Esophagus squamous epithelium (tissue), 5 donors: ENCODE results near the gene ADRA2A. TPM values are rescaled to one million over a fixed set of nuclear protein-coding genes. Genes with fewer than 3 reads are reported as not detected.

Source experiments
- DNase-seq: peaks from one replicate; lab custom pipeline; 2025; lab: John Stamatoyannopoulos, UW
- H3K27ac ChIP-seq, 4 donors: fragments of 200-600 bp; sonication (generic); one replicate each; pipeline ENCODE4 v1.5.1; 2016 to 2019; ENCODE audit warnings: mild to moderate bottlenecking in 1 of 4
- H3K27me3 ChIP-seq, 4 donors: fragments of 200-600 bp; sonication (generic); 1 replicate in 3 of 4; 2 replicates in 1 of 4; pipeline versions ENCODE4 v1.5.1 to v1.6.0; 2017 to 2021; ENCODE audit warnings: antibody characterized with exemption in 1 of 4
- H3K36me3 ChIP-seq, 3 donors: fragments of 200-600 bp; sonication (generic); one replicate each; pipeline ENCODE4 v1.5.1; 2016 to 2019
- H3K4me1 ChIP-seq, 3 donors: fragments of 200-600 bp; sonication (generic); one replicate each; pipeline ENCODE4 v1.5.1; 2017 to 2019
- H3K4me3 ChIP-seq, 4 donors: fragments of 200-600 bp; sonication (generic); 1 replicate in 3 of 4; 2 replicates in 1 of 4; pipeline ENCODE4 v1.5.1; 2016 to 2019; ENCODE audit warnings: mild to moderate bottlenecking in 2 of 4, moderate library complexity in 1 of 4
- H3K9me3 ChIP-seq, 3 donors: fragments of 200-600 bp; sonication (generic); one replicate each; pipeline ENCODE4 v1.5.1; 2016 to 2019
- POLR2A ChIP-seq, 4 donors: fragments of 450-650 bp; IDR thresholded peaks; one replicate each; pipeline ENCODE4 v1.6.1; 2017; ENCODE audit warnings: antibody characterized with exemption in 4 of 4, mild to moderate bottlenecking in 4 of 4, moderate library complexity in 3 of 4
- WGBS, 2 donors: methylation state at CpG; one replicate each; pipeline ENCODE4 v1.1.5; 2018; 5-methylcytosine and 5-hydroxymethylcytosine counted together
- intact Hi-C: fragments of 100-400 bp; cut with DNase I; formaldehyde crosslinking; loops from one replicate; pipeline ENCODE4 v1.15.0; 2022
- total RNA-seq, 4 donors: library from RNA; depleted of rRNA; stranded (reverse); fragments of >200 nt; gene quantifications; one replicate each; pipeline ENCODE4 v1.1.0, GENCODE V29; 2016
- TF ChIP-seq, protein P1 (sequence below), 6 experiments: fragments of 450-650 bp in 4 of 6; fragments of 200-600 bp in 2 of 6; sonication (generic) in 2 of 6; IDR thresholded peaks; one replicate each; pipeline ENCODE4 v1.5.1; 2016 to 2019; ENCODE audit warnings: antibody characterized with exemption in 6 of 6, mild to moderate bottlenecking in 4 of 6, moderate library complexity in 4 of 6
- donor health status: DM: yes; HTN: yes; CAD: no.

Gene ADRA2A
- total RNA-seq, 4 donors from 2014 or later, result 0.38 to 1.1 (median 0.40) TPM; not detected in 1

GRCh38 chr10:111078505-111079185 is 1.8 kb downstream of the ADRA2A start:
- intact Hi-C loops, result no loop called here
- no peaks in the 10 kb centered on the region for H3K36me3 ChIP-seq
- no peaks in the 10 kb centered on the region for H3K9me3 ChIP-seq
- H3K4me1 ChIP-seq, result peaks cover 17 to 31% (median 24%) of the 10 kb centered on the region in 3 donors
- TF ChIP-seq, protein P1, sequence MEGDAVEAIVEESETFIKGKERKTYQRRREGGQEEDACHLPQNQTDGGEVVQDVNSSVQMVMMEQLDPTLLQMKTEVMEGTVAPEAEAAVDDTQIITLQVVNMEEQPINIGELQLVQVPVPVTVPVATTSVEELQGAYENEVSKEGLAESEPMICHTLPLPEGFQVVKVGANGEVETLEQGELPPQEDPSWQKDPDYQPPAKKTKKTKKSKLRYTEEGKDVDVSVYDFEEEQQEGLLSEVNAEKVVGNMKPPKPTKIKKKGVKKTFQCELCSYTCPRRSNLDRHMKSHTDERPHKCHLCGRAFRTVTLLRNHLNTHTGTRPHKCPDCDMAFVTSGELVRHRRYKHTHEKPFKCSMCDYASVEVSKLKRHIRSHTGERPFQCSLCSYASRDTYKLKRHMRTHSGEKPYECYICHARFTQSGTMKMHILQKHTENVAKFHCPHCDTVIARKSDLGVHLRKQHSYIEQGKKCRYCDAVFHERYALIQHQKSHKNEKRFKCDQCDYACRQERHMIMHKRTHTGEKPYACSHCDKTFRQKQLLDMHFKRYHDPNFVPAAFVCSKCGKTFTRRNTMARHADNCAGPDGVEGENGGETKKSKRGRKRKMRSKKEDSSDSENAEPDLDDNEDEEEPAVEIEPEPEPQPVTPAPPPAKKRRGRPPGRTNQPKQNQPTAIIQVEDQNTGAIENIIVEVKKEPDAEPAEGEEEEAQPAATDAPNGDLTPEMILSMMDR (IDR thresholded peaks at IDR 0.05), result no peak
- no peak for TF ChIP-seq POLR2A (IDR thresholded peaks at IDR 0.05)
- WGBS, 2 donors, result 23 to 44% methylated on average over 18 to 30 of the region's 104 CpGs
- no peak for DNase-seq
- H3K4me3 ChIP-seq, result peak overlapping the region in 3 of 4 donors; percentile 44 to 64 (median 50)
- no peak overlapping the region for H3K27ac ChIP-seq
- H3K27me3 ChIP-seq, result peaks cover 0 to 85% (median 7%) of the 10 kb centered on the region in 4 donors

DNA sequence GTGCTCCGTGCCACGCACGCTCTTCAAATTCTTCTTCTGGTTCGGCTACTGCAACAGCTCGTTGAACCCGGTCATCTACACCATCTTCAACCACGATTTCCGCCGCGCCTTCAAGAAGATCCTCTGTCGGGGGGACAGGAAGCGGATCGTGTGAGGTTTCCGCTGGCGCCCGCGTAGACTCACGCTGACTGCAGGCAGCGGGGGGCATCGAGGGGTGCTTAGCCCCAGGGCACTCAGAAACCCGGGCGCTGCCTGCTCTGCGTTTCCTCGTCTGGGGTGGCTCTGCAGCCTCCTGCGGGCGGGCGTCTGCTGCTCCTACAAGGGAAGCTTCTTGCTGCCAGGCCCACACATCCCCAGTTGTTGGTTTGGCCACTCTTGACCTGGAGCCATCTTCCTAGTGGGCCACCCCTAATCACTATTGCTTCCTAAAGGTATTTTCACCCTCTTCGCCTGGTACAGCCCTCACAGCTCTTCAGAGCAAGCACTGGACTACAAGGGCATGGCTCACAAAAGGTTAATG is 2.5 kb downstream of the ADRA2A start:
- no peak overlapping the region for H3K27ac ChIP-seq
- TF ChIP-seq, protein P1 (IDR thresholded peaks at IDR 0.05), result no peak
- TF ChIP-seq POLR2A (IDR thresholded peaks at IDR 0.05), result no peak
- H3K36me3 ChIP-seq, result no peaks in the 10 kb centered on the region
- peaks cover 0 to 78% (median 7%) of the 10 kb centered on the region in 4 donors for H3K27me3 ChIP-seq
- 82 to 89% methylated on average over 10 to 14 of the region's 28 CpGs for WGBS, 2 donors
- DNase-seq, result no peak
- intact Hi-C loops, result no loop called here
- H3K4me1 ChIP-seq, result peaks cover 17 to 31% (median 24%) of the 10 kb centered on the region in 3 donors
- H3K9me3 ChIP-seq, result no peaks in the 10 kb centered on the region
- peak overlapping the region in 2 of 4 donors; percentile 50 to 64 for H3K4me3 ChIP-seq

DNA sequence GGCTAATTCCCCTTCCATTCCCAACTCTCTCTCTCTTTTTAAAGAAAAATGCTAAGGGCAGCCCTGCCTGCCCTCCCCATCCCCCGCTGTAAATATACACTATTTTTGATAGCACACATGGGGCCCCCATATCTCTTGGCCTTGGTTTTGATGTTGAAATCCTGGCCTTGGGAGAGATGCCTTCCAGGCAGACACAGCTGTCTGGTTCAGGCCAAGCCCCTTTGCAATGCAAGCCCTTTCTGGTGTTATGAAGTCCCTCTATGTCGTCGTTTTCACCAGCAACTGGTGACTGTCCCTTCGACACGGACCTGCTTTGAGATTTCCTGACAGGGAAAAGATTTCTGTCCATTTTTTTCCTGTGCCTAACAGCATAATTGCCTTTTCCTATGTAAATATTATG is 3.0 kb downstream of the ADRA2A start:
- Histone ChIP-seq H3K4me1 (peaks cover 17 to 31% (median 24%) of the 10 kb centered on the region in 3 donors), H3K4me3 (peak overlapping the region in 1 of 4 donors; percentile 64), H3K36me3 (no peaks in the 10 kb centered on the region), H3K9me3 (no peaks in the 10 kb centered on the region), H3K27me3 (peaks cover 0 to 73% (median 7%) of the 10 kb centered on the region in 4 donors), H3K27ac (no peak overlapping the region)
- WGBS, 2 donors, result 76 to 79% methylated on average over 4 to 5 of the region's 5 CpGs
- TF ChIP-seq, protein P1 (IDR thresholded peaks at IDR 0.05), result no peak
- TF ChIP-seq POLR2A (IDR thresholded peaks at IDR 0.05), result no peak
- intact Hi-C loops, result no loop called here
- DNase-seq, result no peak

- Histone ChIP-seq H3K27me3 (peaks cover 0 to 69% (median 7%) of the 10 kb centered on the region in 4 donors), H3K4me3 (no peak overlapping the region), H3K4me1 (peaks cover 17 to 31% (median 24%) of the 10 kb centered on the region in 3 donors), H3K36me3 (no peaks in the 10 kb centered on the region), H3K27ac (no peak overlapping the region), H3K9me3 (no peaks in the 10 kb centered on the region)
- TF ChIP-seq, protein P1 (IDR thresholded peaks at IDR 0.05), result no peak
- no peak for TF ChIP-seq POLR2A (IDR thresholded peaks at IDR 0.05)
- WGBS, 2 donors, result 73 to 83% methylated on average over 2 of the region's 2 CpGs
- intact Hi-C loops, result no loop called here
- no peak for DNase-seq
Observed at GRCh38 chr10:111080224-111080623, 3.4 kb downstream of the ADRA2A start.

DNA sequence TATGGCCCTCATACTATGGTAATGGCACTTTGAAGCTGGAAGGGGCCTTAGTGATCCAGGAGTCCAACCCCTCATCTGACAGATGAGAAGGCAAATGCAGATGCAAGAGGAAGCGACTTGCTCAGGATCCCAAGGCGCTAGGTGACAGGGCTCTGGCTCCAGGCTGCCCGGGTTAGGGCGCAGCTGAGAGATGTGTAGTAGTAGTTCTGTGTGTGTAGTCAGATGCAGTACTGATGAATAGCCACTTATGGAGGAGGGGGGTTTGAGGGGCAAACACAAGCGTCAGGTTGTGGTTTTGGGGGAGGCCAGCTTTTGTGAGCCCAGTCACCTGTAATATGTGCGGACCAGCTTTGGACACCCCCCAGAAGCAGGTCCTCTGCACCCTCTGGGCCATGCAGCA is 4.8 kb downstream of the ADRA2A start:
- intact Hi-C loops, result no loop called here
- Histone ChIP-seq H3K9me3 (no peaks in the 10 kb centered on the region), H3K27ac (no peak overlapping the region), H3K4me3 (no peak overlapping the region), H3K36me3 (no peaks in the 10 kb centered on the region), H3K27me3 (peaks cover 0 to 55% (median 3%) of the 10 kb centered on the region in 4 donors), H3K4me1 (peaks cover 10 to 19% (median 18%) of the 10 kb centered on the region in 3 donors)
- DNase-seq, result no peak
- 83 to 93% methylated on average over 4 to 6 of the region's 6 CpGs for WGBS, 2 donors
- TF ChIP-seq, protein P1 (IDR thresholded peaks at IDR 0.05), result no peak
- TF ChIP-seq POLR2A (IDR thresholded peaks at IDR 0.05), result no peak
